T-helper 2 cell treated with Interferon-gamma antibody and Interleukin-4, amounts not matched to agents 100 ng/mL and 5 ng/mL, for 36 hours (primary cell): ENCODE data around the gene TMEM45B. TPM values are rescaled to one million over a fixed set of nuclear protein-coding genes. Genes with fewer than 3 reads are reported as not detected.
"Not testable (repeated sequence)": the region's sequence is repeated elsewhere in the genome, so short reads cannot be mapped to it uniquely, and the experiment has no call there.

Experiments
- intact Hi-C: fragments of 100-400 bp; cut with micrococcal nuclease; formaldehyde crosslinking; loops from one replicate; pipeline ENCODE4 v1.15.1; 2023
- total RNA-seq: library from RNA; stranded (reverse); gene quantifications from 2 replicates; pipeline ENCODE4 v1.2.3, GENCODE V29; 2022

Gene TMEM45B
- total RNA-seq, 1 donor from 2014 or later, result 0.36 TPM

DNA sequence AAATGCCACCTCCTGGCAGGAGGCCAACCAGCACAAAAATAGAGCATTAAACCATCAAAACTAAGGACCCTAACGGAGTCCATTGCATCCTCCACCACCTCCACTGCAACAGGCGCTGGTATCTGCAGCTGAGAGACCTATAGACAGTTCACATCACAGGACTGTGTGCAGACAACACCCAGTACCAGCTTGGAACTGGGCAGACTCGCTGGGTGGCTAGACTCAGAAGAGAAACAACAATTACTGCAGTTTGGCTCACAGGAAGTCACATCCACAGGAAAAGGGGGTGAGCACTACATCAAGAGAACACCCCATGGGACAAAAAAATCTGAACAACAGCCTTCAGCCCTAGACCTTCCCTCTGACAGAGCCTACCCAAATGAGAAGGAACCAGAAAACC lies 11.6 kb upstream of the TMEM45B start:
- intact Hi-C loops, result no loop called here

GRCh38 chr11:129808241-129808640 lies 7.4 kb upstream of the TMEM45B start:
- intact Hi-C loops, result not testable (repeated sequence)

- intact Hi-C loops, result loop anchor here (5.0 kb wide), 1 partner anchor 34 kb away; no protein-coding TSS in a partner anchor
Observed at GRCh38 chr11:129813231-129813791, 2.3 kb upstream of the TMEM45B start.

- intact Hi-C loops, result loop anchor here (5.0 kb wide), 1 partner anchor 33 kb away; no protein-coding TSS in a partner anchor
Observed at GRCh38 chr11:129814244-129815014, 1.2 kb upstream of the TMEM45B start.

DNA sequence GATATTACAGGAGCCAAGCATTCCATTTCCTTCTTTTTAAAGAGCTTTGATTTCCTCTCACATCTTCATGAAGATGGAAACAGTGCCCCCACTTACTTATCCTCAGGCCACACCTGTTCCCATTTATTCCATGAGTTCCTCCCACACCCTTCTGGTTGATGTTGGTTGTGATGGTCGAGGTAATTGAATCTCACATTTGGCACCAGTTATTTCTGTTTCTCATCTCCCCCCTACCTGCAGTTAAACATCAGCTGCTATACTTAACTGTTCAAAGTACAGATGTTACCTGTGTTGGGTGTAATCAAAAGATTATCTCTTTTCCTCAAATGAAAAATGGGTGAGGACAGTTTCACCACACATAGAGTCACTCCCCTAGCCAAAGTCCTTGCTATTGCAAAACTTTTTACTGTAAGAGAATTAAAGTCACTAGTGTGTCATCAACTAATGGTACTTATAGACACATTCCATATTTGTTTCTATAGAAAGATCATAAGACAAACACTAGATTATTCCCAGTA lies 1.9 kb downstream of the TMEM45B start:
- intact Hi-C loops, result no loop called here

DNA sequence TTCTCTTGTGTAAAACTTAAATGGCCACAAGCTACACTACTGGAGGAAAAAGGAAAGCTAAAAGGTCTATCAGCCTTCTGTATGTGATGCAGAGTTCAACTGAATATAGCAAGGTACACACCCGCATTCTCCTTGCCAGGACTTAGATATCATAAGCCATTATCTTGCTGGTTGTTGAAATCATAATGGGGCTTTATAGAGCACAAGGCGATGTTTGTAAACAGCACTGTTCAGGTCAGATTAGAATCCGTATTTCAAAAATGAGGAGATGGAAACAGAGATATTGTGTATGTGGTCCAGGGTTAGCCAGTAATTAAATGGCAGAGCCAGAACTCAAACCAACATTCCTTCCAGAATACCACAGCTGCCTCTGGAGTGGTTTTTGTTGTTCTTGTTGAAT lies 2.6 kb downstream of the TMEM45B start:
- intact Hi-C loops, result not testable (repeated sequence)

DNA sequence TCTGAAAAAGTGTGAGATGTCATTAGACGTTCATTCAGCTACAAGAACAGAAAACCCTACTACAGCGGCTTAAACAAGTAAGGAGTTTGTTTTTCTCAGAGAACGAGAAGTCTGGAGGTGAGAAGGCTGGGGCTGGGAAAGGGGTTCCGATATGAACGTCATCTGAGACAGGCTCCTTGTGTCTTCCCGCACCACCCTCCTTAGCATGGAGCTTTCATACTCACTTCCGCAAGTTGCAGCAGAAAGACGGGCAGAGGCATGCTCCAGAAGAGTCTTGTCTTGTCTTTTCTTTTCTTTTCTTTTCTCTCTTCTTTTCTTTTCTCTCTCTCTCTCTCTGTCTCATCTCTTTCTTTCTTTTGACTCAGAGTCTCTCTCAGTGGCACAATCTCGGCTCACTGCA lies 3.6 kb downstream of the TMEM45B start:
- intact Hi-C loops, result no loop called here

DNA sequence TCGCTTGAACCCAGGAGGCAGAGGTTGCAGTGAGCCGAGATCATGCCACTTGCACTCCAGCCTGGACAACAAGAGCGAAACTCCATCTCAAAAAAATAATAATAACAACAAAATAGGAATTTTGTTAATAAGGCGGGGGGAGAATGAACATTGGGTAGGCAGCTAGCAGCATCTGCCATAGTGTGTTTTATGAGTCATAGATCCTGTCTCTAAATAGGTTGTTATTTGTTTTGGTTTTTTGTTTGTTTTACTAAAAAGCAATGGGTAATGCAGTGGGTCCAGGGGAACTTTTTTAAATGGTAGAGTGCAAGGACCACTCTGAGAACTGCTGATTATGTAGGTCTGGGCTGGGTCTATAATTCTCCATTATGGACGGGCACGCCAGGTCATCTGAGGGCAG lies 4.6 kb downstream of the TMEM45B start:
- intact Hi-C loops, result not testable (repeated sequence)

DNA sequence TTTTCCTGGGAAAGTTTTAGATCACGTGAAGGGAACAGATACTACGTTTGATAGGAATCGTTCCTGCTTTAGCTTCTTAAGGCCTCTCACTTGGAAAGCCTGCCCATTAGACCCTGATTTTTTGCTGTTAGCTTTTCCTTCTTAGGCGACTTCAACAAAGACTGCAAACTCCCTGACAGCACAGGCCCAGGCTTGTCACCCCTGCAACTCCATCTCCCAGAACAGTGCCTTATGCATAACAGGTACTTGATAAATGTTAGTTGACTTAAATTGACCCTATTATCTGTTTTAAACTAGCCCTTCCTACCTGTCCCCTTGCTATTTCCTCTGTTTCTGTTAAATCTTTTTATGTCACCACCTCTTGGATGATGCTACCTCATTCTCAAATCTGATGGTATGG lies 7.6 kb downstream of the TMEM45B start:
- intact Hi-C loops, result not testable (repeated sequence)

GRCh38 chr11:129823799-129824198 lies 8.2 kb downstream of the TMEM45B start:
- intact Hi-C loops, result not testable (repeated sequence)

- intact Hi-C loops, result no loop called here
Observed at GRCh38 chr11:129825380-129825779, 9.7 kb downstream of the TMEM45B start.

- intact Hi-C loops, result no loop called here
Observed at GRCh38 chr11:129828301-129828836, 12.7 kb downstream of the TMEM45B start.

DNA sequence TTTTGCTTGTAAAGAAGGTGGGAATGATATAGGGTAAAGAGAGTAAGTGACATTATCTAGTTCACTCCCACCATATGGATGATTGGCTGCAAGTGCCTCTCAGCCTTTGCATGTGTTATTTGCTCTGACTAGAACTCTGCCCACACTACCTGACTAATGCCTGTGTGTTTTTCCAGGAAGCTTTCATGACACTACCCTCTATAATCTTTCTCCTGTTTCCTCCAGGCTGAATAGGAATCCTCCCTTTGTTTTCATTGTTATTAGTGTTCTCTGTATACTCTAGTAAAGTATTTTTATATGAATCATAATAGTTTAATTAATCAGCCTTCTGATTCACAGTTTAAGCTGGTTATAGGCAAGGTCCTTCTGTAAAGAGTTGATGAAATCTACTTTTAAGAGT lies 13.8 kb downstream of the TMEM45B start:
- intact Hi-C loops, result not testable (repeated sequence)

DNA sequence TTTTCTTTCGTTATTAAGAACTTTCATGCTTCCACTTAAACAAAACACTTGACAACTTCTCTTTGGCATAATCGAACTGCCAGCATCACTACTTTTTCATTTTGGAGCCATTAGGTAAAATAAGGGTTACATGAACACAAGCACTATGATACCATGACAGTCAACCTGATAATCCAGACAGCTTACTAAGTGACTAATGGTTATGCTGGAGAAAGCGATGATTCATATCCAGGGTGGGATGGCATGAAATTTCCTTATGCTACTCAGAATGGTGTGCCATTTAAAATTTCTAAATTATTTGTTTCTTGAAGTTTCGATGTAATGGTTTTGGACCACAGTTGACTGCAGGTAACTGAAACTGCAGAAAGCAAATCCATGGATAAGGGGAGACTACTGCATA lies 15.6 kb downstream of the TMEM45B start:
- intact Hi-C loops, result not testable (repeated sequence)

DNA sequence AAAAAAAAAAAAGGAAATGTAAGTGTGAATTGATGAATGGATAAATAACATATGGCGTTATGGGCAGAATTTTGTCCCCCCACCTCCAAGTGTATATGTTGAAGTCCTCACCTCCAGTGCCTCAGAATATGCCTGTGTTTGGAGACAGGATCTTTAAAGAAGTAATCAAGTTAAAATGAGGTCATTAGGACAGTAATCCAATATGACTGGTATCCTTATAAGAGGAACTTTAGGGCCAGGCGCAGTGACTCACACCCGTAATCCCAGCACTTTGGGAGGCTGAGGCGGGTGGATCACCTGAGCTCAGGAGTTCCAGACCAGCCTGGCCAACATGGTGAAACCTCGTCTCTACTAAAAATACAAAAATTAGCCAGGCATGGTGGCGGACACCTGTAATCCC lies 17.6 kb downstream of the TMEM45B start:
- intact Hi-C loops, result not testable (repeated sequence)

GRCh38 chr11:129836423-129836891 lies 20.8 kb downstream of the TMEM45B start:
- intact Hi-C loops, result not testable (repeated sequence)

- intact Hi-C loops, result no loop called here
Observed at GRCh38 chr11:129836979-129837378, 21.3 kb downstream of the TMEM45B start.

DNA sequence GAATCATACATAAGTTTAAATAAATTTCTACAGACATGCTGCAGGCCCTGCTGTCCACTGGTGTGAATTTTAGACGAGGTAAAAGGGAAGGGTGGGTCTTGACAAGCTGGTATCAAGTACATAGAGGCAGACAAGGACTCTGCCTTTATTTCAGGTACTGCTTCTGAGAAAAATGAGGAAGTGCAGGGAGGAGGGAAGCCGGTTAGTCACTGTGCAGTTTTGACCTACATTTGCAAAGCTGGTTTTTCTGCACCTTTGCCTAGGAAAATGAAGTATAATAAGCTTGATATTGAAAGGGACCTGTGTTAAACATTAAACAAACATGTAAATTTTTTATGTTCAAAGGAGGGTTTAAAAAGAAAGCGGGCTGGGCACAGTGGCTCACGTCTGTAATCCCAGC lies 24.6 kb downstream of the TMEM45B start:
- intact Hi-C loops, result no loop called here

- intact Hi-C loops, result no loop called here
Observed at GRCh38 chr11:129842138-129842537, 26.5 kb downstream of the TMEM45B start.

DNA sequence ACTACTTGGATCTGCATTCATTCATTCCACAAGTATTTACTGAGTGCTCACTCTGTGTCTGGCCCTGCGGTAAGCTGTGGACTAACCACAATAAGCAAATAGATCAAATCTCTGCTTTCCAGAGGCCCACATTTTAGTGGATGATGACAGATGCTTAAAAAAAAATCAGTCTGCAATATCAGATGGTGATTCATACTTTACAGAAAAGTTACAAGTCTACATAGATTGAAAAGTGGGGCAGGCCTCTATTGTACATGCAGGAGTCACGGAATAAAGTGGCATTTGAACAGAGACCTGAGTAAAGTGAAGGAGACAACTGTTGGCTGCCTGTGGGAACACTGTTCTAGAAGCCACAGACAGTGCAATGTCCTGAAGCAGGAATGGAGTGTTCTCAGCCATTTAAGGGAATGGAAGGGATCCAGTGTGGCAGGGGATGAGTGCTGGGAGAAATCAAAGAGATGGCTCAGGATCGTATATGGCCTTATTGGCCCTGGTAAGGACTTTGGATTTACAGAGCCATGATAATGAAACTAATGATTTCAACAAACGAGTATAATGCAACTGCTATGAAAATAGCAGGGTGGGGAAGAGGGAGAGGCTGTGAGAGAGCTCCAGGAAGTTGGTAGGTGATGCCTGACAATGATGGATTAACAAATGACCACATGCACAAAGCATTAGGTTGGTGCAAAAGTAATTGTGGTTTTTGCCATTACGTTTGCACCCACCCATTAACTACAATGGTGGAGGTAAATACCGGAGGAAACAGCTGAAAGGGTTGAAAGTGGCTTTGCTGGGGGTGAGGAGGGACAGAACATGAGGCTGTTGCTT lies 31.1 kb downstream of the TMEM45B start:
- intact Hi-C loops, result loop anchor here (5.0 kb wide), 1 partner anchor 34 kb away; no protein-coding TSS in a partner anchor

DNA sequence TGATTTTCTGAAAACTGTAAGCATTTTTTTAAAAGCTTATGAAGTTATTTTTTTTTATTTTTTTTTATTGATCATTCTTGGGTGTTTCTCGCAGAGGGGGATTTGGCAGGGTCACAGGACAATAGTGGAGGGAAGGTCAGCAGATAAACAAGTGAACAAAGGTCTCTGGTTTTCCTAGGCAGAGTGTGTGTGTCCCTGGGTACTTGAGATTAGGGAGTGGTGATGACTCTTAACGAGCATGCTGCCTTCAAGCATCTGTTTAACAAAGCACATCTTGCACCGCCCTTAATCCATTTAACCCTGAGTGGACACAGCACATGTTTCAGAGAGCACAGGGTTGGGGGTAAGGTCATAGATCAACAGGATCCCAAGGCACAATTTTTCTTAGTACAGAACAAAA lies 31.7 kb downstream of the TMEM45B start:
- intact Hi-C loops, result loop anchor here (5.0 kb wide), 1 partner anchor 35 kb away; no protein-coding TSS in a partner anchor
